Right lobe of liver (tissue), 6 donors: ENCODE data around the gene ZNF792. TPM values are rescaled to one million over a fixed set of nuclear protein-coding genes. Genes with fewer than 3 reads are reported as not detected.
"Not testable (repeated sequence)": the region's sequence is repeated elsewhere in the genome, so short reads cannot be mapped to it uniquely, and the experiment has no call there.

Experiments
- ATAC-seq, 4 donors: fragments of 200-7000 bp; cut with Tn5 transposase; one replicate each; pipeline ENCODE4 v1.9.1; 2020; ENCODE audit warnings: mild to moderate bottlenecking in 4 of 4, moderate library complexity in 4 of 4
- DNase-seq, 3 donors: peaks; one replicate each; pipeline ENCODE4 v3.0.0-alpha.2; 2020
- H3K27ac ChIP-seq, 3 donors: fragments of 200-600 bp; one replicate each; pipeline ENCODE4 v1.8.0; 2022
- H3K27me3 ChIP-seq, 2 donors: fragments of 200-600 bp; one replicate each; pipeline ENCODE4 v1.8.0; 2022
- H3K36me3 ChIP-seq, 4 donors: fragments of 200-600 bp; sonication (generic) in 1 of 4; one replicate each; pipeline versions ENCODE4 v1.5.1 to v1.8.0; 2017 to 2022; ENCODE audit warnings: control low read depth in 1 of 4
- H3K4me1 ChIP-seq, 4 donors: fragments of 200-600 bp; sonication (generic) in 1 of 4; one replicate each; pipeline versions ENCODE4 v1.5.1 to v1.8.0; 2017 to 2022; ENCODE audit warnings: control low read depth in 1 of 4
- H3K4me3 ChIP-seq, 3 donors: fragments of 200-600 bp; one replicate each; pipeline ENCODE4 v1.8.0; 2022
- H3K9me3 ChIP-seq, 4 donors: fragments of 200-600 bp; sonication (generic) in 1 of 4; one replicate each; pipeline versions ENCODE4 v1.5.1 to v1.8.0; 2017 to 2022; ENCODE audit warnings: control low read depth in 1 of 4
- POLR2A ChIP-seq: fragments of 450-650 bp; IDR thresholded peaks from one replicate; pipeline ENCODE4 v1.6.1; 2017; ENCODE audit warnings: antibody characterized with exemption, mild to moderate bottlenecking
- WGBS: methylation state at CpG from one replicate; pipeline ENCODE4 v1.1.6; 2018; ENCODE audit warnings: low coverage, low lambda C conversion rate; ENCODE audit not compliant: insufficient coverage; ENCODE audit errors: missing lambda C conversion rate; 5-methylcytosine and 5-hydroxymethylcytosine counted together
- intact Hi-C, 2 donors: fragments of 100-400 bp; cut with DNase I; formaldehyde crosslinking; loops; one replicate each; pipeline versions ENCODE4 v1.11.2 to v1.14.1; 2022
- total RNA-seq, 6 experiments: library from RNA; depleted of rRNA in 2 of 6; stranded (reverse); fragments of >200 nt in 2 of 6; fragmentation: NEBNext Ultra II Directional in 3 of 6; extraction: Animal tissue kit (Norgen Biotek cat#: 25700) in 3 of 6; gene quantifications; one replicate each; pipeline versions ENCODE4 v1.1.0 to v1.2.4, GENCODE V29; 2016 to 2023
- TF ChIP-seq, protein P1 (sequence below), 4 donors: fragments of 200-600 bp in 3 of 4; fragments of 450-650 bp in 1 of 4; IDR thresholded peaks; one replicate each; pipeline versions ENCODE4 v1.5.1 to v1.8.0; 2016 to 2022; ENCODE audit warnings: antibody characterized with exemption in 4 of 4, mild to moderate bottlenecking in 2 of 4
- donor health status: DM: no; HTN: yes; CAD: no.
- donor health status: DM: no; HTN: no; CAD: no.
- donor health status: DM: no; HTN: no; CAD: no.
- donor health status: DM: no; HTN: yes; CAD: no.
- donor health status: DM: no; HTN: yes; CAD: no.

Gene ZNF792
- total RNA-seq, 6 experiments from 2014 or later, result 2.6 to 3.8 (median 3.2) TPM

- TF ChIP-seq, protein P1, sequence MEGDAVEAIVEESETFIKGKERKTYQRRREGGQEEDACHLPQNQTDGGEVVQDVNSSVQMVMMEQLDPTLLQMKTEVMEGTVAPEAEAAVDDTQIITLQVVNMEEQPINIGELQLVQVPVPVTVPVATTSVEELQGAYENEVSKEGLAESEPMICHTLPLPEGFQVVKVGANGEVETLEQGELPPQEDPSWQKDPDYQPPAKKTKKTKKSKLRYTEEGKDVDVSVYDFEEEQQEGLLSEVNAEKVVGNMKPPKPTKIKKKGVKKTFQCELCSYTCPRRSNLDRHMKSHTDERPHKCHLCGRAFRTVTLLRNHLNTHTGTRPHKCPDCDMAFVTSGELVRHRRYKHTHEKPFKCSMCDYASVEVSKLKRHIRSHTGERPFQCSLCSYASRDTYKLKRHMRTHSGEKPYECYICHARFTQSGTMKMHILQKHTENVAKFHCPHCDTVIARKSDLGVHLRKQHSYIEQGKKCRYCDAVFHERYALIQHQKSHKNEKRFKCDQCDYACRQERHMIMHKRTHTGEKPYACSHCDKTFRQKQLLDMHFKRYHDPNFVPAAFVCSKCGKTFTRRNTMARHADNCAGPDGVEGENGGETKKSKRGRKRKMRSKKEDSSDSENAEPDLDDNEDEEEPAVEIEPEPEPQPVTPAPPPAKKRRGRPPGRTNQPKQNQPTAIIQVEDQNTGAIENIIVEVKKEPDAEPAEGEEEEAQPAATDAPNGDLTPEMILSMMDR (IDR thresholded peaks at IDR 0.05), result no peak
- no peak for TF ChIP-seq POLR2A
- ATAC-seq (peak in 1 of 4 donors; percentile 13), DNase-seq (peak in 1 of 3 donors; percentile 67)
- Histone ChIP-seq H3K9me3 (no peaks in the 10 kb centered on the region), H3K27ac (no peak overlapping the region), H3K36me3 (peaks cover 0 to 6% (median 1%) of the 10 kb centered on the region in 4 donors), H3K4me3 (no peak overlapping the region), H3K27me3 (no peaks in the 10 kb centered on the region), H3K4me1 (peaks cover 0 to 13% (median 3%) of the 10 kb centered on the region in 4 donors)
- 76% methylated on average over 12 of the region's 13 CpGs for WGBS
- intact Hi-C loops, result loop anchor here (5.0 kb wide), 1 partner anchor 39 kb away; no protein-coding TSS in a partner anchor
These were observed 47.2 kb upstream of the ZNF792 start for GRCh38 chr19:35011091-35011689.

GRCh38 chr19:35009424-35010415 is 45.7 kb upstream of the ZNF792 start:
- DNase-seq (no peak), ATAC-seq (no peak)
- Histone ChIP-seq H3K4me1 (peaks cover 0 to 22% (median 3%) of the 10 kb centered on the region in 4 donors), H3K27me3 (no peaks in the 10 kb centered on the region), H3K27ac (no peak overlapping the region), H3K36me3 (peaks cover 0 to 5% (median 0%) of the 10 kb centered on the region in 4 donors), H3K9me3 (no peaks in the 10 kb centered on the region), H3K4me3 (no peak overlapping the region)
- 81% methylated on average over 5 of the region's 36 CpGs for WGBS
- intact Hi-C loops, result loop anchor here (5.0 kb wide), 1 partner anchor 37 kb away; no protein-coding TSS in a partner anchor
- TF ChIP-seq POLR2A, result no peak
- TF ChIP-seq, protein P1 (IDR thresholded peaks at IDR 0.05), result no peak

DNA sequence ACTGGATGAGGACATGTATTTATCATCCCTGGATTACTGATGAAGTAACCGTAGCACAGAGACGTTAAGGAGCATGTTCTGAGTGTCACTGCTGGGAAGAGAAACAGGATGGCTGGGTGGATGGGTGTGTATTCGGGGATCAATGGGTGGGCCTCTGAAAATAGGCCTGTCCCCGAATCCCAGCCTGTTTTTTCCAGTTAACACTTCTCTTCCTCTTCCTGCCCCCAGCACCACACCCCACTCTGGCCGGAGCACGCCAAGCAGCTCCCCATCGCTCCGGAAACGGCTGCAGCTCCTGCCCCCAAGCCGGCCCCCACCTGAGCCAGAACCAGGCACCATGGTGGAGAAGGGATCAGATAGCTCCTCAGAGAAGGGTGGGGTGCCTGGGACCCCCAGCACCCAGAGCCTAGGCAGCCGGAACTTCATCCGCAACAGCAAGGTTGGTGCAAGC is 44.9 kb upstream of the ZNF792 start:
- Histone ChIP-seq H3K36me3 (peaks cover 0 to 5% (median 0%) of the 10 kb centered on the region in 4 donors), H3K4me1 (peaks cover 0 to 22% (median 3%) of the 10 kb centered on the region in 4 donors), H3K4me3 (no peak overlapping the region), H3K9me3 (no peaks in the 10 kb centered on the region), H3K27me3 (no peaks in the 10 kb centered on the region), H3K27ac (no peak overlapping the region)
- TF ChIP-seq POLR2A, result no peak
- TF ChIP-seq, protein P1 (IDR thresholded peaks at IDR 0.05), result no peak
- 64% methylated on average over 6 of the region's 12 CpGs for WGBS
- DNase-seq, result no peak
- intact Hi-C loops, result no loop called here
- ATAC-seq, result no peak

GRCh38 chr19:35007427-35007826 is 43.4 kb upstream of the ZNF792 start:
- ATAC-seq, H3K4me3 ChIP-seq, H3K27ac ChIP-seq, DNase-seq, intact Hi-C loops, H3K27me3 ChIP-seq, H3K9me3 ChIP-seq, H3K36me3 ChIP-seq: not testable (repeated sequence)
- peaks cover 0 to 14% (median 0%) of the 10 kb centered on the region in 4 donors for H3K4me1 ChIP-seq
- 97% methylated on average over 6 of the region's 8 CpGs for WGBS
